GM21390 (cell line): Measurements from ENCODE around the gene TAS2R14.

ENCODE experiments used
- ATAC-seq: cut with Tn5 transposase; IDR thresholded peaks from one replicate; pipeline ENCODE4 v1.9.1; 2021; ENCODE audit not compliant: unreplicated experiment

Gene TAS2R14, protein sequence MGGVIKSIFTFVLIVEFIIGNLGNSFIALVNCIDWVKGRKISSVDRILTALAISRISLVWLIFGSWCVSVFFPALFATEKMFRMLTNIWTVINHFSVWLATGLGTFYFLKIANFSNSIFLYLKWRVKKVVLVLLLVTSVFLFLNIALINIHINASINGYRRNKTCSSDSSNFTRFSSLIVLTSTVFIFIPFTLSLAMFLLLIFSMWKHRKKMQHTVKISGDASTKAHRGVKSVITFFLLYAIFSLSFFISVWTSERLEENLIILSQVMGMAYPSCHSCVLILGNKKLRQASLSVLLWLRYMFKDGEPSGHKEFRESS

GRCh38 chr12:10939163-10939562 lies at the start of gene TAS2R14:
Gene TAS2R14 (minus strand): TSS chr12:10939263. CDS start chr12:10939207, 56 bp downstream.
- ATAC-seq: no peak

DNA sequence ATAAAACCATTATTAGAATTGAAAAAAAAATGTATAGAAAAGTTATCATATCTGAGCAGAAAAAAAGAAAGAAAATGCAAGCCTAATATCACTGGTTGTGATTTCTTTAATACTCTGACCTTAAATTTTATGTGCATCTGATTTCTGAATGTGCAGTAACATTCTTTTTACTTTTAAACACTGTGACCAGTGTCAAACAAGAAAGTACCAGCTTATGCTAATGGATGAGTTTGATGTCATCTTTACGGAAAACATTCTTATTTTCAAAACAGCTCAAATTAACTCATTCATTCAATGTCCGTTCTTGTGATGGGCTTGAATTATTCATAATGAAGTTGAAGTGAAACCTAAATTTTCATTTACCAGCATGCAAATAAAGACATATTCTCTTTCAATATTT lies 47.7 kb upstream of the TAS2R14 start, which contains the start of gene TAS2R50:
TAS2R50 (minus strand) TSS at position 101 of the 400 bp plus-strand sequence; CDS start at position 49, 52 bp downstream.
- no peak for ATAC-seq

- ATAC-seq: no peak
These were observed 43.2 kb upstream of the TAS2R14 start for GRCh38 chr12:10982244-10982643.

DNA sequence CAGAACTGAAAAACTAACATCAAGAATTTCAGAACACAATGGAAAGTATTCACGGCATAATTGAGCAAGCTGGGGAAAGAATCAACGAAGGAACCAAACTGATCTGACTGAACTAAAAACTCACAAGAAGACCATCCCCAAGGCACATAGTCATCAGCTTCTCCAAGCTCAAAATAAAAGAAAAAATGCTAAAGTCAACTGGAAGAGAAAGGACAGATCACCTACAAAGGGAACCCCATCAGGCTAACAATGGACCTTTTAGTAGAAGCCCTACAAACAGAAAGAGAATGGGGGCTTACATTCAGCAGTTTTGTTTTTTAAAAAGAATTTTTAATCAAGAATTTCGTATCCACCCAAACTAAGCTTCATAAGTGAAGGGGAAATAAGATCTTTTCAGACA lies 35.9 kb upstream of the TAS2R14 start:
- ATAC-seq: no peak

DNA sequence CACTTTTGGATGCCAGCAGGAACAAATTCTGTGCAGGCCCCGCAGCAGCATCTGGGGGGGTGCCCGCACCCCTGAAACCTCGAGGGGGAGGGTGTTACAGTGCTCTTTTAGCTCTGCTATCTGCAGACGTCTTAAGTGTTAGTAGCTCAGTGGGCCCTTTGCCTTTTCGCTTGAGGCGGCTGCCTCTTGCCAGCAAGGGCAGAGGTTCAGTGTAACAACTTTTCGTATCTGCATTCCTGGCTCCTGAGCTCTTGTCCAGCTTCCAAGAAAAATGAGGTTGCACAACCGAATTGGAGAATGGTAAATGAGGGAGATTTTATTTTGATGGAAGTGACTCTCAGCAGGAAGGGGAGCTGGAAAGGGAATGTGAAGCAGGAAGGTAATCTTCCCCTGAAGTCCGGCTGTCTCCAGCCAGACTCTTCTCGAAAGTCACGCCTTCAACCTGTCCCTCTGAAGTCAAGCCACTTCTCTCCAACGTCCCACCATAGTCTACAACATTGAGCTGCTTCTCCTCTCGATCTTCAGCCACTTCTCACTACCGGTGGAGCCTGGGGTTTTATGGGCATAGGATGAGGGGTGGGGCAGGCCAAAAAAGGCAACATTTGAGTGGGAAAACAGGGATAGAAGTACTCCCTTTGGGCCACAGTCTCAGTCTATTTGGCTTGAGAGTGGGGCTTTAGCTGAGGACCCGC lies 29.8 kb upstream of the TAS2R14 start:
- ATAC-seq: no peak

DNA sequence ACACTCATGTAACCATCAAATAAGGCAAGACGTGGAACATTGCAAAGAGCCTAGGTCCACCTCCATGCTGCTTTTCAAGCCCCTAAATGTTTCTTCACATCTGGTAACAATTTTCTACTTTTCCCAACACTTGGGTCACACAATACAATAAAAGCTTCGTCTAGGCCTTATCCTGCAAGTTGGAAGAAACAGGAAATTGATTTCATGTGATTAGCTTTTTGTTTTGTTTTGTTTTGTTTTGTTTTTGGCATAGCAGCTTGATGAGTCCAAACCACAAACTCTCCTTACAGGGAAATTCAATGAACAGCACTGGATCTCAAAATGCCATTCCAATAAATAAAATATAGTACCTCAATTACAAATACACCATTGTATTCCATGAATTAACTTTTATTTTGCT lies 28.3 kb upstream of the TAS2R14 start:
- ATAC-seq: no peak

- ATAC-seq: no peak
These were observed 27.3 kb upstream of the TAS2R14 start for GRCh38 chr12:10966314-10966713.

DNA sequence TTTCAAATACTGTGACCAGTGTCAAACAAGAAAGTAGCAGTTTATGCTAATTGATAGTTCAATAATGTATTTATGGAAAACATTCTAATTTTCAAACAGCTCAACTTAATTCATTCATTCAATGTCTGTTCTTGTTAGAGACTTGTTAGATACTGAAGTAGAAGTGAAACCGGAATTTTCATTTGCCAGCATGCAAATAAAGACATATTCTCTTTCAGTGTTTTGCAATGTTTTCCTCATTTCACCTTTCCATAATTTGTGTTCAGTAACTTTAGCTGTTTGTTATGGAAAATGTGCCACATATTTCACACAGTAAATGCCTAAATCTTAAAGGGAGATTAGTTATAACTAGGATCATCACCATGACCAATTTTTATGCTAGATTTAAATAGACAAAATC lies 26.4 kb upstream of the TAS2R14 start:
- ATAC-seq: no peak

GRCh38 chr12:10960211-10960610 lies 21.1 kb upstream of the TAS2R14 start:
- no peak for ATAC-seq

DNA sequence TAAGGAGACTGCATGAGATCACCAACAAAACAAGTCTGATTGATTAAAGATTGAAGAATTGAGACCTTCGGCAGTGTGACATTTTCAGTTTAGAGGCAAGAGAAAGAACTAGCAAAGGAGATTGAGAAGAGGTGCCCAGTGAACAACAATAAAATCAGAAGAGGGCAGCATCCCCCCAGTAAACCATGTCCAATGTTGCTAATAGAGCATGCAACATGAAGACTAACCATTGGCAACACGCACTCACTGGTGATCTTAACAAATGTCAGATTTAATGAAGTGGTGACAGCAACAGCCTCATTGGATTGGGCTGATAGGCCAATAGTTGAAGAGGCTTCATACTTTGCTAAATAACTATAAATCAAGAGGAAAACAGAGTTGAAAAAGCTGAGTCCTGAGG lies 20.7 kb upstream of the TAS2R14 start:
- ATAC-seq: no peak

- ATAC-seq: no peak
These were observed 18.7 kb upstream of the TAS2R14 start for GRCh38 chr12:10957741-10958140.

GRCh38 chr12:10956085-10956484 lies 17.0 kb upstream of the TAS2R14 start:
- no peak for ATAC-seq

- ATAC-seq: no peak
These were observed 13.6 kb upstream of the TAS2R14 start for GRCh38 chr12:10952645-10953044.

- ATAC-seq: no peak
These were observed 4.1 kb upstream of the TAS2R14 start for GRCh38 chr12:10943167-10943566.

GRCh38 chr12:10941916-10942607 lies 3.0 kb upstream of the TAS2R14 start:
- no peak for ATAC-seq

- ATAC-seq: no peak
These were observed 2.3 kb upstream of the TAS2R14 start for GRCh38 chr12:10941369-10941768.

DNA sequence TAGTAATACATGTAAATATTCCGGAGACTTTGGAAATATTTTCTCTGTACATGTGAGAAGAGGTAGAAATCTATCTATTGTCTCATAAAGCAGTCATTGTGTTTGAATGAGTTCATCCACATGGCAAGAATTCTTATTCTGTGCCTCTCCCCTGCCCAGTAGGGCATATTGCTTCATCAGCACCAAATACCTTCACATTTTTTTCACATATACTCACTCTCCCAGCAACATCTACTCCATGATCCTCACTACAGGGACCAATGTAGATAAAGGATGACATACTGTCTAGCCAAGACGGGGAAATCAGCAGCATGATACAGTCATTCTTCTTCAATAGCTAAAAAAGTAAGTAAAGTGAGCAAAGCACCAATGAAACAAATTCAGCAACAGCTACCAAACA lies 1.3 kb upstream of the TAS2R14 start:
- ATAC-seq: no peak

DNA sequence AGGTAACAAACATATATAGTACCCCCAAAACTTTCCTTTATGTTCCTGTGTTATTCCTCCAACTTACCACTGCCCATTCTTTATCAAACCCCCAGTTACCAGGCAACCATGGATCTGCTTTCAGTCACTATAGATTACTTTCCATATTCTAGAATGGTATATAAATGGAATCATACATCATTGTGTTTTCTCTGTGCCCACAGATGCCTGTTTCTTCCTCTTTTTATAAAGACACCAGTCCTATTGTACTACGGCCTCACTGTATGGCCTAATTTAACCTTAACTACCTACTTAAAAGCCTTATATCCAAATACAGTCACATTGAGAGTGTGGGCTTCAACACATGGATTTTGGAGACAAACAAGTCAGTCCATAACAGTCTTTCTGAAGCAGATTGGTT lies 2.6 kb downstream of the TAS2R14 start:
- no peak for ATAC-seq

DNA sequence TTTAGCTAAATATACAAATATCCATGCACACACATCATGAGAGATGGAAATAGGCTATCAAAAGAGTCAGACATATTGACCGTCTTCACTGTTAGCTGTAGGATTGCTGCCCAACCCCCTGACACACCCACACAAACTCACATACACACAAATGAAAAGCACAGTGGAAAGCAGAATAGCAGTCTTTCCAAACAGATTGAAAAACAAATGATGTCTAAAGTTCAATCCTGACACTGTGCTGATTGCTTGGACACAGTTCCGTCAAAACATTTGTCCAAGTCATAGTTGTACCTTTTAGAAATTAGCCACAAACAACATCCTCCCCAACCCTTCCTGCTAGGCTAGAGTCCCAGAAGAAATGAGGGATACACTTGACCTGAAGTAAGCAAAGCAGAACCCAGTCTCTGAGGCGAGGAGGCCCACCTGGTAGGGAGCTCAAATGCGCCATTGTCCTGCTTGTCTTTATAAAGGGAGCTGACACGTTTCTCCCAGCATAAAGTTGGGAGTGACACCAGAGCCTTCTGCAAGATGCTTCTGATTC lies 10.2 kb downstream of the TAS2R14 start, which contains the start of gene PRH2:
PRH2 (plus strand) TSS at position 491 of the 541 bp plus-strand sequence; CDS start at position 529, 38 bp downstream.
- no peak for ATAC-seq

GRCh38 chr12:10926269-10926668 lies 12.8 kb downstream of the TAS2R14 start:
- no peak for ATAC-seq

DNA sequence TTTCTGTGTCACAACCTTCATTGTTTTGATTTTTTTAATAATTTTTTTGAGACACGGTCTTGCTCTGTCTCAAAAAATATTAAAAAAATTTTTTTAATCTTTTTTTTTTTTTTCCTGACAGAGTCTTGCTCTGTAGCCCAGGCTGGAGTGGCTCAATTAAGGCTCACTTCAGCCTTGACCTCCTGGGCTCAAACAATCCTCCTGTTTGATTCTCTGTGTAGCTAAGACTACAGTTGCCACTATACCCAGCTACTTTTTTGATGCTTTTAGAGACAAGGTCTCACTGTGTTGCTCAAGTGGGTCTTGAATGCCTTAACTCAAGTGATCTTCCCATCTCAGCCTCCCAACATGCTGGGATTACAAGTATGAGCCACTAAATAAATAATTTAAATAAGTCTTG lies 19.3 kb downstream of the TAS2R14 start:
- no peak for ATAC-seq
